Spleen (tissue), 11 donors: ENCODE results near the gene NANS. TPM values are rescaled to one million over a fixed set of nuclear protein-coding genes. Genes with fewer than 3 reads are reported as not detected.

ENCODE experiments used
- DNase-seq: peaks from one replicate; pipeline ENCODE4 v3.0.0-alpha.2; 2020
- H3K27ac ChIP-seq, 8 donors: fragments of 200-600 bp; sonication (generic) in 7 of 8; 1 replicate in 4 of 8; 2 replicates in 4 of 8; pipeline versions ENCODE4 v1.5.0 to v1.8.0; 2016 to 2021; ENCODE audit warnings: inconsistent platforms in 4 of 8, mild to moderate bottlenecking in 4 of 8, moderate library complexity in 1 of 8
- H3K27me3 ChIP-seq, 7 donors: fragments of 200-600 bp; sonication (generic) in 6 of 7; replicated peaks in 1 of 7; 1 replicate in 4 of 7; 2 replicates in 3 of 7; pipeline versions ENCODE4 v1.5.0 to v1.8.0; 2016 to 2021; ENCODE audit warnings: inconsistent platforms in 3 of 7, mild to moderate bottlenecking in 1 of 7
- H3K36me3 ChIP-seq, 6 donors: fragments of 200-600 bp; sonication (generic) in 5 of 6; 1 replicate in 4 of 6; 2 replicates in 2 of 6; pipeline versions ENCODE4 v1.5.0 to v1.8.0; 2016 to 2021; ENCODE audit warnings: inconsistent platforms in 2 of 6
- H3K4me1 ChIP-seq, 6 donors: fragments of 200-600 bp; sonication (generic) in 5 of 6; 1 replicate in 3 of 6; 2 replicates in 3 of 6; pipeline versions ENCODE4 v1.5.0 to v1.8.0; 2016 to 2021; ENCODE audit warnings: inconsistent platforms in 3 of 6
- H3K4me3 ChIP-seq, 8 donors: fragments of 200-600 bp; sonication (generic) in 7 of 8; 1 replicate in 4 of 8; 2 replicates in 4 of 8; pipeline versions ENCODE4 v1.5.0 to v1.8.0; 2016 to 2021; ENCODE audit warnings: inconsistent platforms in 4 of 8, mild to moderate bottlenecking in 4 of 8, moderate library complexity in 2 of 8
- H3K9me3 ChIP-seq, 8 donors: fragments of 200-600 bp; sonication (generic) in 7 of 8; 1 replicate in 4 of 8; 2 replicates in 4 of 8; pipeline versions ENCODE4 v1.5.0 to v1.8.0; 2016 to 2021; ENCODE audit warnings: inconsistent platforms in 4 of 8
- POLR2A ChIP-seq, 3 donors: fragments of 450-650 bp; IDR thresholded peaks; one replicate each; pipeline ENCODE4 v1.5.1; 2017; ENCODE audit warnings: antibody characterized with exemption in 3 of 3, mild to moderate bottlenecking in 1 of 3
- POLR2AphosphoS5 ChIP-seq, 3 donors: sonication (generic); formaldehyde crosslinking; IDR thresholded peaks; one replicate each; pipeline ENCODE4 v1.5.1; 2017; ENCODE audit warnings: antibody characterized with exemption in 3 of 3
- WGBS, 5 donors: extraction: QIAGEN DNeasy Blood & Tissue Kit in 3 of 5; methylation state at CpG; one replicate each; pipeline versions ENCODE4 v1.1.5 to v1.1.7; 2013 to 2018; 5-methylcytosine and 5-hydroxymethylcytosine counted together
- intact Hi-C: fragments of 100-400 bp; cut with DNase I; formaldehyde crosslinking; loops from one replicate; pipeline ENCODE4 v1.15.0; 2023; ENCODE audit warnings: low total_unique reads
- polyA plus RNA-seq, 3 donors: library from polyadenylated mRNA; stranded (reverse); fragments of 200-250 nt; gene quantifications; one replicate each; pipeline ENCODE4 v1.2.1, GENCODE V29; 2013
- total RNA-seq, 7 donors: library from RNA; depleted of rRNA in 3 of 7; stranded (reverse); fragments of >200 nt in 3 of 7; fragmentation: NEBNext Ultra II Directional in 4 of 7; extraction: Animal tissue kit (Norgen Biotek cat#: 25700) in 4 of 7; gene quantifications; one replicate each; pipeline versions ENCODE4 v1.1.0 to v1.2.1, GENCODE V29; 2016 to 2021
- TF ChIP-seq, protein P1 (sequence below), 11 experiments: fragments of 200-600 bp in 7 of 11; fragments of 450-650 bp in 4 of 11; sonication (generic) in 4 of 11; IDR thresholded peaks in 8 of 11; conservative IDR thresholded peaks in 3 of 11; 1 replicate in 7 of 11; 2 replicates in 4 of 11; pipeline versions ENCODE4 v1.4.0 to v1.8.0; 2016 to 2021; ENCODE audit warnings: antibody characterized with exemption in 11 of 11, inconsistent platforms in 4 of 11, mild to moderate bottlenecking in 1 of 11
- donor health status: healthy with polysubstance abuse.
- donor health status: DM: no; HTN: no; CAD: no; lungs with moderate emphysema.
- donor health status: DM: no; HTN: no; CAD: no.
- donor health status: Bipolar disorder and iron deficiency.
- donor health status: healthy.
- donor health status: DM: no; HTN: no; CAD: no.
- donor health status: DM: yes; HTN: yes; CAD: no.

The NANS gene
- total and polyA plus RNA-seq, 10 donors: 30.6 to 87.3 (median 53.1) TPM

DNA sequence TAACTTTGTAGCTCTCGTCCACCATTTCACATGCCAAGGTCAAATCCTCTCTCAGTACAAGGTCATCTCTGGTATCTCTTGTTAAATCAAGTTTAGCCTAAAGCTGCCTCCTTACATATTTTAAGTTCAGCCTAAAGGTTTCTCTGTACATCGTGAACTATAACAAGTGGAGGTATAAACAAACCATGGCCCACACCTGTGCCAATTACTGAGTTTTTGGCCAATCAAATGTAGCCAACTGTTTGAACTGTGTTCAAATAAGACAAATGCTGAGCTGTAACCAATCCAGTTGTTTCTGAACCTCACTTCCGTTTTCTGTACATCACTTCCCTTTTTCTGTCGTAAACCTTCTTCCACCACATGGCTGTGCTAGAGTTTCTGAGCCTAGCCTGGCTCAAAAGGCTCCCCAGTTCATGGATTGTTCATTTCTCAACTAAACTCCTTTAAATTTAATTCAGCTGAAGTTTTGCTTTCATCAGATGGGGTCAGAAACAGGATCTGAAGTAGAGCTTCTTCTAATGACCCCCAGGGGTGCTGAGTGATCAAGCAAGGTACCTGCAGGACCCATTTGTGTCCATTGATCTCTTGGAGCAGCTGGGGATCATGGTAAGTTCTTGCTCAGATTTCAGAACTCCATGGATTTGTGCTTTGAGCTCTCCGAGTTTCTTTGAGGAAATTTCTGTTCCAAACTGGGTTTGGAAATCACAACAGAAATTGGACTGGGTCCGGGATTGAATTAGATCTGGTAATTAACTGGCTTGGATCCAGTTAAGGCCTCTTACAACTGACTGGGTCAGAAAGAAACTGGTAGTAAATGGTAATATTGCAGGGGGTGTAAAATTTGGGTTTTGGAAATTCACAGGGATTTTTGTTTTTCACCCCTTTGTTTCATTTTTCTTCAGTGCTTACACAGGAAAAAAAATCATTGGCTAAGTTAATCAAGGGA, 11.0 kb upstream of the NANS start:
- 36 to 49% (median 41%) methylated on average over 6 of the region's 6 CpGs for WGBS, 5 donors
- no peaks in the 10 kb centered on the region for H3K9me3 ChIP-seq
- H3K27ac ChIP-seq: peak overlapping the region in 7 of 8 donors; percentile 28 to 80 (median 70)
- no peaks in the 10 kb centered on the region for H3K27me3 ChIP-seq
- H3K36me3 ChIP-seq: peaks cover 0 to 4% (median 0%) of the 10 kb centered on the region in 6 donors
- intact Hi-C loops: no loop called here
- TF ChIP-seq, protein P1, sequence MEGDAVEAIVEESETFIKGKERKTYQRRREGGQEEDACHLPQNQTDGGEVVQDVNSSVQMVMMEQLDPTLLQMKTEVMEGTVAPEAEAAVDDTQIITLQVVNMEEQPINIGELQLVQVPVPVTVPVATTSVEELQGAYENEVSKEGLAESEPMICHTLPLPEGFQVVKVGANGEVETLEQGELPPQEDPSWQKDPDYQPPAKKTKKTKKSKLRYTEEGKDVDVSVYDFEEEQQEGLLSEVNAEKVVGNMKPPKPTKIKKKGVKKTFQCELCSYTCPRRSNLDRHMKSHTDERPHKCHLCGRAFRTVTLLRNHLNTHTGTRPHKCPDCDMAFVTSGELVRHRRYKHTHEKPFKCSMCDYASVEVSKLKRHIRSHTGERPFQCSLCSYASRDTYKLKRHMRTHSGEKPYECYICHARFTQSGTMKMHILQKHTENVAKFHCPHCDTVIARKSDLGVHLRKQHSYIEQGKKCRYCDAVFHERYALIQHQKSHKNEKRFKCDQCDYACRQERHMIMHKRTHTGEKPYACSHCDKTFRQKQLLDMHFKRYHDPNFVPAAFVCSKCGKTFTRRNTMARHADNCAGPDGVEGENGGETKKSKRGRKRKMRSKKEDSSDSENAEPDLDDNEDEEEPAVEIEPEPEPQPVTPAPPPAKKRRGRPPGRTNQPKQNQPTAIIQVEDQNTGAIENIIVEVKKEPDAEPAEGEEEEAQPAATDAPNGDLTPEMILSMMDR (IDR thresholded peaks at IDR 0.05 in 8 of 11, conservative IDR thresholded peaks at IDR 0.05 in 3 of 11): peak in 2 of 11 experiments; percentile 19 to 39
- no peak for TF ChIP-seq POLR2A (IDR thresholded peaks at IDR 0.05)
- peak in 1 of 3 donors; percentile 58 for TF ChIP-seq POLR2AphosphoS5 (IDR thresholded peaks at IDR 0.05)
- no peak for DNase-seq
- peak overlapping the region in 7 of 8 donors; percentile 22 to 60 (median 29) for H3K4me3 ChIP-seq
- peaks cover 0 to 56% (median 28%) of the 10 kb centered on the region in 6 donors for H3K4me1 ChIP-seq

DNA sequence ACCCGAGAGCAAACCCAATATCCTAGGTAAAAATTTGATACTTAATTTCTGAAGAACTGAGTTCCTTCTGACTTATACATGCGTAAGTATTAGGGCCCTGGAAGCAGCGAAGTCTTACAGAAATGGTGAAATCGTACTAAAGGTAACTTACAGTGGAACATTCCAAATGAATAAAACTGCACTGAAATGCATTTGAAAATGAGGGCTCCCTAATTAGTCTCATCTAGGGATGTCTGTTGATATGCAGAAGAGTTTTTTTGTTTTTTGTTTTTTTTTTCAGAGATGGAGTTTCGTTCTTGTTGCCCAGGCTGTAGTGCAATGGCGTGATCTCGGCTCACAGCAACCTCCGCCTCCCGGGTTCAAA, 10.4 kb upstream of the NANS start:
- TF ChIP-seq POLR2A (IDR thresholded peaks at IDR 0.05): no peak
- TF ChIP-seq, protein P1 (IDR thresholded peaks at IDR 0.05 in 8 of 11, conservative IDR thresholded peaks at IDR 0.05 in 3 of 11): no peak
- TF ChIP-seq POLR2AphosphoS5 (IDR thresholded peaks at IDR 0.05): no peak
- WGBS, 5 donors: 85 to 94% (median 88%) methylated on average over 9 of the region's 9 CpGs
- H3K36me3 ChIP-seq: peaks cover 0 to 4% (median 0%) of the 10 kb centered on the region in 6 donors
- no peaks in the 10 kb centered on the region for H3K9me3 ChIP-seq
- H3K4me1 ChIP-seq: peaks cover 0 to 56% (median 28%) of the 10 kb centered on the region in 6 donors
- intact Hi-C loops: no loop called here
- DNase-seq: no peak
- H3K27me3 ChIP-seq: no peaks in the 10 kb centered on the region
- peak overlapping the region in 2 of 8 donors; percentile 73 to 80 for H3K27ac ChIP-seq
- peak overlapping the region in 6 of 8 donors; percentile 22 to 60 (median 28) for H3K4me3 ChIP-seq

DNA sequence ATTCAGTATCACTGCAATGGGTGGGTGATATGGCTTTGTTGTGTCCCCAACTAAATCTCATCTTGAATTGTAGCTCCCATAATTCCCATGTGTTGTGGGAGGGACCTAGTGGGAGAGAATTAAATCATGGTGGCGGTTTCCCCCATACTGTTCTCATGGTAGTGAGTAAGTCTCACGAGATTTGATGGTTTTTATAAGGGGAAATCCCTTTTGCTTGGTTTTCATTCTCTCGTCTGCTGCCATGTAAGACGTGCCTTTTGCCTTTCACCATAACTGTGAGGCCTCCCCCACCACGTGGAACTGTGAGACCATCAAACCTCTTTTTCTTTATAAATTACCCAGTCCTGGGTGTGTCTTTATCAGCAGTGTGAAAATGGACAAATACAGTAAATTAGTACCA, 9.5 kb upstream of the NANS start:
- H3K4me1 ChIP-seq: peaks cover 0 to 56% (median 28%) of the 10 kb centered on the region in 6 donors
- H3K4me3 ChIP-seq: peak overlapping the region in 1 of 8 donors; percentile 60
- 52 to 75% (median 66%) methylated on average over 5 of the region's 5 CpGs for WGBS, 5 donors
- intact Hi-C loops: no loop called here
- no peak overlapping the region for H3K27ac ChIP-seq
- no peaks in the 10 kb centered on the region for H3K27me3 ChIP-seq
- H3K36me3 ChIP-seq: peaks cover 0 to 4% (median 0%) of the 10 kb centered on the region in 6 donors
- DNase-seq: no peak
- no peaks in the 10 kb centered on the region for H3K9me3 ChIP-seq
- no peak for TF ChIP-seq POLR2A (IDR thresholded peaks at IDR 0.05)
- TF ChIP-seq, protein P1 (IDR thresholded peaks at IDR 0.05 in 8 of 11, conservative IDR thresholded peaks at IDR 0.05 in 3 of 11): no peak
